Measurements from ENCODE around the gene HDHD5.

HDHD5 gene

DNA sequence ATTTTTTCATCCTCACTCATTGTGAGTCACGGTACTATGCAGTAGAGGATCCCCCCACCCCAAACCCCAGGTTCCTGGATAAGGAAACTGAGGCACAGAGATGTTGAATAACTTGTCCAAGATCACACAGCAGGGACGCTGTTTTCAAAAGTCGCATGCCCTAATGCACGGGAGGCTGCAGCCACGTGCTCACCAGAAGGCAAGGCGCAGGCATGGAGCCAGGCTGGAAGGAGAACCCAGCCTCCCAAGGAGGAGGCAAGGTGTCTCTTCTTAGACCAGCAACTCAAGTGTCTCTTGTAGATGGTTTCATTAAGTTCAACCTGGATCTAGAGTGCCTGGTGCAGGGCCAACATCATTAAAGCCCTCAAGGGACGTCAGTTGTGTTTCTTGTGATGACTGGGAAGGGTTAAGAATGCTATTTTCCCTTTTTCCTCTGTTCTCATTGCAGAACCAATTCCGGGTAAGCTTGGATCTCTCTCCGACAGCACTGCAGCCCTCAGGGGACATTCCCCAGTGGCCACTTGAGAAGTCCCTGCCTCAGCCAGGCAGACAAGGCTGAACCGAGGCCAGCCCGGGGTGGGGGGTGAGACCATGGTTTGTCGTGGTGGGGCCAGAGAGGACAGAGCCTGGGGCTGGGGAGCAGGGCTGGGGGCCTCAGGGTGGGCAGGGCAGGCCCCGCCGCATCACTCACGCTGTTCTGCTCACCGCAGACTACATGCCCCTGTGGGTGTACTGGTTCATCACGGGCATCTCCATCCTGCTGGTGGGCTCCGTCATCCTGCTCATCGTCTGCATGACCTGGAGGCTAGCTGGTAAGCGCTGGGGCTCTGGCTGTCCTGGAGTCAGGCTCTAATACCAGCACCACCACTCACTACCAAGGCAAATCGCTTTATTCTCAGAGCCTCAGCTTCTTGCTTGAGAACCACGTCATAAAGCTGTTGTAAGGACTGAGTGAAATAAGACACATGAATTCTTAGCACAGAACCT lies 53.6 kb downstream of the HDHD5 start:
- DNase-seq: peak in 1 of 2 donors; percentile 22

- DNase-seq: no peak
These were observed 54.6 kb downstream of the HDHD5 start for GRCh38 chr22:17104336-17104935.

- no peak for DNase-seq
These were observed 55.7 kb downstream of the HDHD5 start for GRCh38 chr22:17103351-17103750.

DNA sequence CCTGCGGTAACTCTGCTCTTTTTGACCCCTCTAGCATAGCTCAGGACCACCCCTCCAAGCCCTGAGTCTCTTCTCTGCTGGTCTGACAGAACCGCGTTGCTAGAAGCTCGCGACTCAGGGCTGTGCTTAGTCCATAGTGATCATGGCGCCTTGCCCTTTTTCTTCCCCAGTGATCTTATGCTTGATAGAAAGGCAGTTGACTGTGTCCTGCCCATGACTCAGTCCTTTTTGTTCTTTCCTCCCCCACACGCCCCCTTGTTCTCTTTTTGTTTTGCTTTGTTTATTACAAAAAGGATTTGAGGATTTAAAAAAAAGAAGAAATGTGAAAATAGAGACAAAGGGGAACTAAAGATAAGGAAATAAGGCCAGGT lies 56.8 kb downstream of the HDHD5 start:
- peak; percentile 84 to 88 for DNase-seq

DNA sequence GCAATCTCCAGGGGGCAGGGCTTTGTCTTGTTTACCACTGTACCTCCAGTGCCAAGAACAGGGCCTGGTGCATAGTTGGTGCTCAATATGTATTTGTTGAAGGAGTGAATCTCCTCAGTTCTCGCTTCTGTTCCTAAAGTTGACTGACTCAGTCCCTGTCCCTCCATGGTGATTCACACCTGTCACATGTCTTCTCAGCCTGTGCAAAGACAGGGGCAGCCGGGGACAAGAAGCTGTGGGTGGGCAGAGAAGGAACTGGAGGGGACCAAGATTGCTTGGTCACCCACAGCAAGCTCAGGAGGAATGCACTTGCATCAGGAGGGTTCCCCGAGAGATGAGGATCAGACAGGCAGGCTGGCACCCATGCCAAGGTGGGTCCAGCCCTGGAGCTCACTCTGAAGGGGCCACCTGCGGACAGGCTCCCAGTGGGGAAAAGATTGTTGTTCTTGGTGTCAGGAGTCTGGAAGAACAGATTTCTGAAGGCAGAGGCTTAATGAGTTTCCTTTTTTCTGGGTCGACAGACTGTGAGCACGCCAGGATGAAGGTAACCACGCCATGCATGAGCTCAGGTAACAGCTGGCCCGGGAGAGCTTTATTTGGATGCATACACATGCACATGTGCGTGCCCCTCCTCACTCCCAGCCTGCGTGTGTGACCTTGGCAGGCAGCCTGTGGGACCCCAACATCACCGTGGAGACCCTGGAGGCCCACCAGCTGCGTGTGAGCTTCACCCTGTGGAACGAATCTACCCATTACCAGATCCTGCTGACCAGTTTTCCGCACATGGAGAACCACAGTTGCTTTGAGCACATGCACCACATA lies 57.4 kb downstream of the HDHD5 start:
- peak; percentile 92 to 98 for DNase-seq

DNA sequence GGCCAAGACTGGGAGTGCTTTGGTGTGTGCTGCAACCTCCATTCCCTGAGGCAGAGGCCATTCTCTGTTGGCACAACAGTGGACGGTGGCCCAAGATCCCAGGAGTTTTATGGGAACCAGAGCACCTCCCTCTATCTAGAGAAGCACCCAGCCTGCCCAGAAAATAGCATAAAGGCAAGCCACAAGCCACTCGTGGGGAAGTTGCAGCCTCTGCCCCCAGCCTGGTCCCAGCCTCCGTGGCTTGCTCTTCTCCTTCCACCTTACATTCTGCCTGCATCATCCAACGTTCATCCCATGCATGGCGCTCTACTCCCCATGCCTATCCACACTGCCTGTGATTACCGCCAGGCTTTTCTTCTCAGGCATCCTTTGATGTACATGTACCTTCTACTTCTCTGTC lies 58.5 kb downstream of the HDHD5 start:
- DNase-seq: peak; percentile 59 to 84

DNA sequence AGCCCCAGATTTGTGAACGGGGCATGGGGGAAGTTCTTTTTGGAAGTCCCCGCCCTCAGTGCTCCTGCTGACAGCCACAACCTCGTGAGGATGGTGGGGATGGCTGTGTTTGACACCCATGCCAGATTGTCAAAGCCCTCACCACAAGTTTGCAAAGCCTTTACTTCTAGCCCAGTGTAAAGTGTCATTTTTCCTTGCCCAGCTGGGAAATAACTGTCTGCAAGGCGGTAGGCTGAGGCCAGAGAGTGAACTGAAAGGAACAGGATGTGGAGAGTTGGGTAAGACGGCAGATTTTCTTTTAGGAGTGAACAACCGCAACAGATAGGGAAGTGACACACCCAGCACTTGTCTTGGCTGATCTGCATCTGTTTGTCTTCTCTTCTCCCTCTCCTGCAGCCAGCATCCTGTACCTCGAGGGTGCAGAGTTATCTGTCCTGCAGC lies 60.7 kb downstream of the HDHD5 start:
- peak; percentile 93 to 97 for DNase-seq

DNA sequence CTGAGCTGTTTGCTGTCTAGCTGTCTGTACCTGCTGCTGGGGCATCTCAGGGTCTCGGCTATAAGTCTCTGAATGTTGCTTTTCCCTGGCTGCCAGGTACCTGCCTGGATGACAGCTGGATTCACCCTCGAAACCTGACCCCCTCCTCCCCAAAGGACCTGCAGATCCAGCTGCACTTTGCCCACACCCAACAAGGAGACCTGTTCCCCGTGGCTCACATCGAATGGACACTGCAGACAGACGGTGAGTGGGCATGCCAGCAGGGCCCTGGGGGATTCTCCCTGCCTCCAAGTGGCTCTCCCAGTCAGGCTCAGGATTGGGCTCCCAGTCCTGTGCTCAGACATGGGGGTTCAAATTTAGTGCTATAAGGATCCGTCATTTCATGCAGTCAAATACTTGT lies 61.4 kb downstream of the HDHD5 start:
- DNase-seq: no peak

- no peak for DNase-seq
These were observed 62.0 kb downstream of the HDHD5 start for GRCh38 chr22:17097062-17097461.

- peak; percentile 53 to 68 for DNase-seq
These were observed 63.0 kb downstream of the HDHD5 start for GRCh38 chr22:17096071-17096470.

- no peak for DNase-seq
These were observed 63.5 kb downstream of the HDHD5 start for GRCh38 chr22:17095538-17095937.

- DNase-seq: no peak
These were observed 66.0 kb downstream of the HDHD5 start for GRCh38 chr22:17093081-17093480.

- no peak for DNase-seq
These were observed 67.2 kb downstream of the HDHD5 start for GRCh38 chr22:17091851-17092250.

DNA sequence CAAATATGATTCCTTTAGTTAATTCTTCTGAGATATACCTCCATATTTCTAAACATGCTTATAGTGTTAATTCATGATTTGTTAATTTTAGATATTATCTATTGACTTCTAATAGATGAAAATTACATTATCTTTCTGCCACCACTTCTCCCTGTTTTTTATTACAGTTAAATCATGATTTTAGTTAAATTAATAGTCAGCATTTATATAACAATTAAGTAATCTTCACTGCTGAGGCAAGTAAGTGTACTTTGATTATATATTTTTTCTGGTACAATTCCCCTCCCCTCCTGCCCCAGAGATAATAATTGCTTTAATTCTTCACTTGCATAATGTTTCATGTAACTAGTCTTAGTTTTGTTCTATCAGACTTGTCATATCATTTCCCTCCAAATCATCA lies 68.5 kb downstream of the HDHD5 start:
- DNase-seq: no peak

Data from inflammatory macrophage (primary cell).